Posterior vena cava (tissue), 2 donors: Measurements from ENCODE around the gene PLEKHG2. TPM values are rescaled to one million over a fixed set of nuclear protein-coding genes. Genes with fewer than 3 reads are reported as not detected.

ENCODE experiments used
- DNase-seq: peaks from one replicate; pipeline ENCODE4 v3.0.0-alpha.2; 2020; ENCODE audit warnings: low spot score
- intact Hi-C, 2 donors: fragments of 100-400 bp; cut with DNase I; formaldehyde crosslinking; loops; one replicate each; pipeline versions ENCODE4 v1.14.1 to v1.14.2; 2022 to 2023
- microRNA-seq, 2 donors: library from miRNA; unstranded; fragments of <30 nt; microRNA quantifications; one replicate each; pipeline ENCODE4 v1.2.0, GENCODE V29; 2020 to 2021; ENCODE audit warnings: borderline microRNAs expressed in 2 of 2
- total RNA-seq, 2 donors: library from RNA; stranded (reverse); fragmentation: NEBNext Ultra II Directional; extraction: Animal tissue kit (Norgen Biotek cat#: 25700); gene quantifications; one replicate each; pipeline ENCODE4 v1.2.1, GENCODE V29; 2021
- donor health status: DM: yes; HTN: yes; CAD: no.
- donor health status: DM: yes; HTN: yes; CAD: no.

PLEKHG2 gene
- total RNA-seq, 2 donors from 2014 or later = 38.1 to 48.6 TPM

DNA sequence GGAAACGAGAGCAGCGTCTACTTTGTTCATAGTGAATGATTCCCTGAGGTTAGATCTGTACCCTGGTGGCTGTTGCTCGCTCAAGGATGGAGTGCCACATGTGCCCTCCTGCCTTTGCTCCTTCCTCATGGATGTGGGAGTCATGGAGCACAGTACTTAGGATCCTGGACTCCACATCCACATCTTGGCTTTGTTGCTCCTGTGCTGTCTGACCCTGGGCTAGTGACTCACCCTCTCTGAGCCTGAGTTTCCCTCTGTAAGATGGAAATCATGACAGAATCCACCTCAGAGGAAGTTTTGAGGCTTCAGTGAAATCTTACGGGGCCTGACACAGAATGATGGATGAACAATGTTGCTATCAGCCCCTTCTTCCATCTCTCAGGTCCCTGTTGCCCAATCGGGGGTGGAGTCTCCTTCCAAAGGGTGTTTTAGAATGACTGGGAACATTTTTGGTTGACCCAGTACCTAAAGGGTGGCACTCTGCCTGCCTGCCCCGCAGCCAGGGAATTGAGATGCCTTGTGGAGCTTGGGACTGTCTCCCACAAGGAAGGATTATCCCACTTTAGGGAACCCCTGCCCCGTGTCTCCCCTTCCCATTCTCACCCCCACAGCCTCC, 58.4 kb downstream of the PLEKHG2 start:
- intact Hi-C loops = no loop called here
- no peak for DNase-seq

- intact Hi-C loops = no loop called here
- no peak for DNase-seq
Measured at GRCh38 chr19:39471756-39472536, 59.5 kb downstream of the PLEKHG2 start.

GRCh38 chr19:39472746-39473442, 60.4 kb downstream of the PLEKHG2 start:
- intact Hi-C loops = no loop called here

GRCh38 chr19:39473443-39473960, 61.0 kb downstream of the PLEKHG2 start:
- DNase-seq = no peak
- intact Hi-C loops = no loop called here

More at GRCh38 chr19:39472746-39473442, 60.4 kb downstream of the PLEKHG2 start:
- DNase-seq = no peak

DNA sequence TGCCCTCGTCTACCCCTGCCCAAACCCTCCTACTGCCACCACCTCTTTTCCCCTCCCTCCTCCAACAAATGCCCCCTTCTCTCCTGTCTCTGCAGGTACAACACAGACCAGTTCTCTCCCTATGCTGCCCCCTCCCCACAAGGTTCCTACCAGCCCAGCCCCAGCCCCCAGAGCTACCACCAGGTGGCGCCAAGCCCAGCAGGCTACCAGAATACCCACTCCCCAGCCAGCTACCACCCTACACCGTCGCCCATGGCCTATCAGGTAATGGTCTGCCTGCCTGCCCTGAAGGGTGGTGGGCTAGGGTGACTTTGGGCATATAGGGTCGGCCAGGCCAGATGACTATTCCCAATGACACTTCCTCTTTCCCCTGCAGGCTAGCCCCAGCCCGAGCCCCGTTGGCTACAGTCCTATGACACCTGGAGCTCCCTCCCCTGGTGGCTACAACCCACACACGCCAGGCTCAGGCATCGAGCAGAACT, 61.7 kb downstream of the PLEKHG2 start:
- intact Hi-C loops = no loop called here
- DNase-seq = no peak

DNA sequence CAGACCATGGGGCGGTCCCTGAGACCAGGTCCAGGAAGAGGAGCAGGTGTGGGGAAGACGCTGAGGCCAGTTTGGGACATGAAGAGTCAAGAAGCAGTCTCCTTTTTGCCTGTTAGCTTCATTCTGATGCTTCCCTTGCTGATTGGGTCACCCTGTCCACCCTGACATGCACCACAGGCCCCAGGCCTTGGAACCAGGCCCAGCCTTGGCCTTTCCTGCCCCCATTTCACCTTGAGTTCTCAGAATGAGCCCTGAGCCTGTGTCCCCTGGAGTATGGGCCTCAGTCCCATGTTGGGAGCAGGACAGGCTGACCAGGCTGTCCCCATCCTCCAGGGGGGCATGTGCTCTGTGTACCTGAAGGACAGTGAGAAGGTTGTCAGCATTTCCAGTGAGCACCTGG, 63.3 kb downstream of the PLEKHG2 start:
- intact Hi-C loops = no loop called here
- no peak for DNase-seq

Small RNA genes lying within 50 kb of the gene (microRNA-seq; reads per million reads assigned to microRNA genes)
- 0 reads per million in 2 donors for gene MIR4530

Other genes with a start within 250 kb of the PLEKHG2 start
- not detected for gene NCCRP1, start 215.7 kb upstream of the PLEKHG2 start, total RNA-seq
- not detected for gene SYCN, start 208.4 kb upstream of the PLEKHG2 start, total RNA-seq
- not detected for gene IFNL3, start 167.7 kb upstream of the PLEKHG2 start, total RNA-seq
- not detected for gene IFNL4, start 163.8 kb upstream of the PLEKHG2 start, total RNA-seq
- not detected for gene IFNL2, start 144.3 kb upstream of the PLEKHG2 start, total RNA-seq
- not detected for gene IFNL1, start 116.3 kb upstream of the PLEKHG2 start, total RNA-seq
- under 1 TPM; 0.29 to 0.32 TPM for gene LRFN1, start 91.8 kb upstream of the PLEKHG2 start, total RNA-seq
- 10 to 100 TPM; 35.0 to 48.4 TPM for gene GMFG, start 76.6 kb upstream of the PLEKHG2 start, total RNA-seq
- 100 to 1,000 TPM in 1 of 2 donors, 10 to 100 TPM in 1; 74.5 to 119 TPM for gene SAMD4B, start 70.2 kb upstream of the PLEKHG2 start, total RNA-seq
- 10 to 100 TPM; 26.0 to 28.5 TPM for gene PAF1, start 21.6 kb upstream of the PLEKHG2 start, total RNA-seq
- gene MED29, start 21.3 kb upstream of the PLEKHG2 start, total RNA-seq = 10 to 100 TPM; 32.7 to 33.3 TPM
- gene ZFP36, start 5.8 kb upstream of the PLEKHG2 start, total RNA-seq = 100 to 1,000 TPM; 258 to 509 TPM
- gene RPS16, start 23.3 kb downstream of the PLEKHG2 start, total RNA-seq = 1,000 to 10,000 TPM; 1,159 to 1,295 TPM
- 10 to 100 TPM; 67.0 to 74.9 TPM for gene SUPT5H, start 32.9 kb downstream of the PLEKHG2 start, total RNA-seq
- 10 to 100 TPM; 44.5 to 45.5 TPM for gene TIMM50, start 68.2 kb downstream of the PLEKHG2 start, total RNA-seq
- not detected for gene DLL3, start 86.3 kb downstream of the PLEKHG2 start, total RNA-seq
- gene SELENOV, start 102.5 kb downstream of the PLEKHG2 start, total RNA-seq = not detected
- gene EID2B, start 120.2 kb downstream of the PLEKHG2 start, total RNA-seq = 1 to 10 TPM; 2.4 to 2.9 TPM
- gene EID2, start 127.5 kb downstream of the PLEKHG2 start, total RNA-seq = 10 to 100 TPM; 12.9 to 13.0 TPM
- not detected for gene LGALS13, start 189.9 kb downstream of the PLEKHG2 start, total RNA-seq
- not detected for gene LGALS16, start 243.2 kb downstream of the PLEKHG2 start, total RNA-seq